Renal cortical epithelial cell (primary cell): ENCODE data around the gene CBX1. TPM values are rescaled to one million over a fixed set of nuclear protein-coding genes. Genes with fewer than 3 reads are reported as not detected.
"Not testable (repeated sequence)": the region's sequence is repeated elsewhere in the genome, so short reads cannot be mapped to it uniquely, and the experiment has no call there.

Experiments
- DNase-seq: peaks from one replicate; pipeline ENCODE4 v3.0.0-alpha.2; 2011; ENCODE audit warnings: low read depth
- total RNA-seq: library from RNA; depleted of rRNA; stranded (reverse); fragments of >200 nt; gene quantifications from 2 replicates; pipeline ENCODE4 v1.2.3, GENCODE V29; 2014

The CBX1 gene
- total RNA-seq, 1 donor from 2014 or later: 88.3 TPM

DNA sequence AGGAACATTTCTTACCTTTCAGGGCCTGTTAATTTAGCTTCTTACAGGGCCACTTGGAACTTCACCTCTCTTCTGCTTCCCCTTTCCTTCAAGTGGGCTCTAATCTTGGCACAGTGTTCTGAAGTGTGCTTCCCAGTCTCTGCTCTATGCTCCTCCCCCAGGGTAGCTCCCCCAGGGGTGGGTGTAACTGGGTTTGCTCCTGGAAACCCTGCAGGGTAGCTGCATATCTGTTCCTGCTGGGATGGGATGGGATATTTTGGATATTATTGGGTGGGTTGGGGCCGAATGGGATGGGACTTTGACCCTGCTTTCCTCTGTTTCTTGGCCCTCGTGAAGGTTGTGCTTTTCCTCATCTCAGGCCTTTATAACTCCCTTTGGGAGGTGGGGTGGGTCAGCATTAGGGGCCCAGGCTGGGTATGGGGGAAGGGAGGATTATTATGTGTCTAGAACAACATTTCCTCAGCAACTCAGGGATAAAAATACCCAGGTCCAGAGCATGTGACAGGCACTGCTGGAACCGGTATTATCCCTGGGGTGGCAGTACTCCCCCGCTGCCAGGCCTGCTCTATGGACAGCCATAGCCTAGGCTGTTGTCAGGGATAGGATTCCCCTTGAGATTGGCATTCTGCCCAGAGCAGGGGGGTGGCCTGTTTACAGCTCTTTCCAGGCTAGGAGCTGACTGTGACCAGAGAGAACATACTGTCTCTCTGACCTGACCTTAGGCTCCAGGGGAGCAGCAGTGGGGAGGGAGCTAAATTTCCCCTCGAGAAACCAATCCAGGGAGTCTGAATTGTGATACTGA is 48.1 kb downstream of the CBX1 start:
- DNase-seq: peak; percentile 72

DNA sequence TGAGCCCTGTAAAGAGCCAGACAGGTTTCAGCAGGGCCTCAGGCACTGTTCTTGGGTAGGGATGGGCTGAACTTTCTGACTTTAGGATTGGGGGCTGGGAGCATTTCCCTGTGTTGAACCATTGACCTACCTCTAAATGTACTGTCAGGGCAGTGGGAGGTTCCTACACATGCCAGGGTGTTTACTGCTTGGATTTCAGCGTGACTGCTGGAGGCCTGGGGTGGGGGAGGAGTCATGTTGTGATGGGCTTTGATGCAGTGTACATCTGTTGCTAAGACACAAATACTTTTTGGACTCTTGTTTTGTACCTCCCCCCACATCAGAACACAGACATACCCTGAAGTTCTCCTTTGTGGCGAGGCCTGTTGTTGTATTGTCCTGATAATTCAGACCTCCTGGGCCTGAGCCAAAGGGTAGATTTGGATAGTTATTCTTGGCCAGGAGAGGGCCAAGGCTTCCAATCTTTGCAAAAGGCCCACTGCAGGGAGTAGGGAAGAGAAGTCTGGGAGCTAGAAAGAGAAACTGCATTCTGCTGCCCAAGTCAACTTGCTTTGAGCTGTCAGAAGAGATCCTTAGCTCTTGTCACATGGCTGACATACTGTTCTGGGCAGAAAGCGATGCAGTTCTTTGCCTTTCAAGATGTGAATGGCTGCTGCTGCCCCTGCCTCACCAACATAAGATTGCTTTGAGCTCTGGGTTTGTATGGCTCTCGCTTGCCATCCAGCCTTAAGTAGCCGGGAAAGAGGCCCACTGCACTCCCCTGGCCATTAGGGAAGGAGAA is 49.4 kb downstream of the CBX1 start:
- peak; percentile 89 for DNase-seq

DNA sequence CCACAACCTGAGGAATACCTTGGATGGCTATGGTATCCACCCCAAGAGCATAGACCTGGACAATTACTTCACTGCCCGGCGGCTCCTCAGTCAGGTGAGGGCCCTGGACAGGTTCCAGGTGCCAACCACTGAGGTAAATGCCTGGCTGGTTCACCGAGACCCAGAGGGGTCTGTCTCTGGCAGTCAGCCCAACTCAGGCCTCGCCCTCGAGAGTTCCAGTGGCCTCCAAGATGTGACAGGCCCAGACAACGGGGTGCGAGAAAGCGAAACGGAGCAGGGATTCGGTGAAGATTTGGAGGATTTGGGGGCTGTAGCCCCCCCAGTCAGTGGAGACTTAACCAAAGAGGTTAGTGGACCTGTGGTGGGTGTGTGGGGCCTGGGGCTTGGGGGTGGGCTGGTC is 50.0 kb downstream of the CBX1 start:
- DNase-seq: no peak

DNA sequence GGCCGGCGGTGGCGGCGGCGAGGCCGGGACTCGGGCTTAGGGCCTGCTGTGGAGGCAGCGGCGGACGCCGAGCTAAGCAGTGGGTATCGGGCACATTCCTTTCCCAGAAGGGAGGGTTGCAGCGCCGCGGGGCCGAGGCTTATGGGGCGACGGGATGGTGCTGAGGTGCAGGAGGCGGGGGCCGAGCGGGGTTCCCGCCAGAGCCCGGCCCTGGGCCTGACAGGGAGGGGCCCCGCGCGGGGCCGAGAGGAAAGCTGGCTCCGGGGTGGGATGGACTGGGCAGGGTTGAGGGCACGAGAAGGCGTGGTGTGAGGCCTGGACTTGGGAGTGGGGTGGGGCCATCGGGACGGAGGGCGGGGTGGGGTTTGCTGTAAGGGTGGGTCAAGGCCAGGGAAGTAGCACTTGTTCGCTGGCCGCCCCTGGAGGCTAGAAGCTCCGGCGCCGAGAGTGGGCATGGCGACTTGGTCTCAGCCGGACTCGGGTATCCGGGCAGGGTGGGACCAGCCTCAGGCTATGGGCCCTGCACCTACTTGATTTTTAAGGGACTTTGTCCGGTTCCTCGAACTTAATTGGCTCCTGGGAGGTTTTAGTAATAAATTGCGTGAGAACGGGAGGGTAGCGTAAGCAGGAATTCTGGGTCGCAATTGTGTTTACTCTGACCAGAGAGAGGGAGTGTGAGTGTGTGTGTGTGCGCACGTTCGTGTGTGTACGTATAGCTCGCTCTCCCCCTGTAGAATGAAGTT is 52.7 kb downstream of the CBX1 start:
- peak; percentile 83 for DNase-seq

DNA sequence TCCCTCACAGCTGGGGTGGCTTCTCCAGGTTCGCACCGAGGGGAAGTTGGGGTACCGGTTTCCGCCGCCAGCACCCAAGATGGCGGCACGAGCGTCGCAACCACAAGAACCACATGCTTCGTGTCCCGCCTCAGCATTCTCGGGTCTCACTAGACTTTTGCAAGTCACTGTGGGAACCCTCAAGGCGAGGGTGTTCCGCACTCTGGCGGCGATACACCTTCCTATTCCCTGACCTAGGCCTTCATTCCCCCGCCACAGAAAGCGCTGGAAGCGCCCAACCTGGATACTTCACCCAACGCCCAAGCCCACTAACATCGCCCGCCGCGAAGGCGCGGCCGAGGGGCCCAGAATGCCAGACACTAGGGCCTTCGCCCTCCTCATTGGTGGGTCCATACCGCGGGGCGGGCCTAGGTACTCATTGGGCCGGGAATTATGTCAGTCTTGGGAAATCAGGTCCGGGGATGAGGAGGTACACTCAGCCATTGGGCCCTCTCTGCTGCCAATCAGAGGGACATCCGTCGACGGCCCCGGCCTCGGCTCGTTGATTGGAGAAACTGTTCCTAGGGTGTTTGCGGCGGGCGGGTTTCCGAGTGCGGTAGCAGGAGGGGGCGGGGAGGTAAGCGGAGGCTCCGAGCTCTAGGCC is 53.4 kb downstream of the CBX1 start, which contains the start of gene NFE2L1:
Gene NFE2L1, plus strand, starts transcription at position 619 of the 643 bp plus-strand sequence. CDS start 2,760 bp downstream, outside the sequence.
- peak; percentile 98 for DNase-seq

DNA sequence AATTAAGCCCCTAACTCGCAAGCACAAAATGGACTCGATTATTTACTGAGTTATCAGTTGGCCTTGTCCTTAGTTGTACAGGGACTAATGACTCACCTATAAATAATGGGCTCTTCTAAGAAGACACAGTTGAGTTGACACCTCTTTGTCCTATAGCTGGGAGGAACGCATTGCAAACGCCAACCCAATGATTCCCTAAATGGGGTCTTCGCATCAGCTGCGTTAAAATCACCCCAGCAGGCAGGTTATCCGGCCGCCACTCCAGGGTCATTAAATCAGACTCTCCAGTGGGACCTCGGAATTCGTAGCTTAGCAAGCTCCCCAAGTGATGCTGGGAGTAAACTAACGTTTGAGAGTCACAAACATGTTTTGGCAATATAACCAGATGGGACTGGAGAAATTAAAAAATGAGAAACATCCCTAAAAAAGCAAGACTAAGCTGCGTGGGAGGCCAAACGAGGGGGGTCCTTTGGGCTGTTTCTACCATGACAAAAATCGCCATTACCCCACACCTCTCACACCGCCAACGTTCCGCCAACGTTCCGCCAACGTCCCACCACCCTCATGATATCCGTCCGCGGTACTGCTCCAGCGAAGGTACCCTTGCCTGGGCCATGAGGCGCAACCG is 54.1 kb downstream of the CBX1 start:
- no peak for DNase-seq

DNA sequence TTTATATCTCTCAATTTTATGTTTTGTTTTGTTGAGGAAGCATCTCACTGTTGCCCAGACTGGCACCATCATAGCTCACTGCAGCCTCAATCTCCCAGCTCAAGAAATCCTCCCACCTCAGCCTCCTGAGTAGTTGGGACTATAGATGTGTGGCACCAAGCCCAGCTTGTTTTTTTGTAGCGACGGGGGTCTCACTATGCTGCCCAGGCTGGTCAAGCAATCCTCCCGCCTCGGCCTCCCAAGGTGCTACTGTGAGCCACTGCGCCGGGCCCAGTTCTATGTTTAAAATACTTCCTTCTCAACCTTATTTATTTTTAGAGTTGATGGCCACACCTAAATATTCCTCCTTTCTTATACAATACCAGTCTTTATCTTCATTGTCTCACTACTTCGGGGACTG is 55.0 kb downstream of the CBX1 start:
- DNase-seq: no peak

DNA sequence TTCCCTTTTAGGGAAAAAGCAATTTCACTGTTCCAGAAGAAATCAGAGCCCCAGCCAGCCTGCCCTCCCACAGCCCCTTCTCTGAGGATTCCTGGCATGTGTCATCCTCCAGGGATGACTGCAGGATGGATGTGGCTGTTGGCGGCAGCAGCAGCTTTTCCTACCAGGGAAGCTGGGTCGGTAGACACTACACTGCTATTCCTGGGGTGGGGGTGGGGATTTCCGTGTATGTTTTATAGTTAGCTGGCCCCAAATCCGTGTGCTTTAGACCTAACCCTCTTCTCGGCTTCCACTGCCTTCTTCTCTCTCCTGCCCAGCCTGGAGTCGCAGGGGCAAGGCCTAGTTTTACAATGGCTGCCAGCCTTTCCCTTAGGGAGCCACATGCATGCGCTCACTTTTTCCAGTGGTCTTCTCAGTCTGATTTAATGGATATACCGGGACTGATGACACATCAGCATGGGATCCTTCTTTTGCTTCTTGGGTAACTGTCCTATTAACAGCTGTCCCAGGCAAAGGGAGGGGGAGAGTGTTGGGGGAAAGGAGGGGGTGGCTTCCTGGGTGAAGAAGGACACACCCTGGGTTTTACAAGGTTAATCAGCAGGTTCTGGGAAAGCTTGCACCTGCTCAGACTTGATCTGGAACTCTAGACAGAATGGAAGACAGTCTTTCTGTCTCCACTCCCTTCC is 55.8 kb downstream of the CBX1 start:
- DNase-seq: no peak

DNA sequence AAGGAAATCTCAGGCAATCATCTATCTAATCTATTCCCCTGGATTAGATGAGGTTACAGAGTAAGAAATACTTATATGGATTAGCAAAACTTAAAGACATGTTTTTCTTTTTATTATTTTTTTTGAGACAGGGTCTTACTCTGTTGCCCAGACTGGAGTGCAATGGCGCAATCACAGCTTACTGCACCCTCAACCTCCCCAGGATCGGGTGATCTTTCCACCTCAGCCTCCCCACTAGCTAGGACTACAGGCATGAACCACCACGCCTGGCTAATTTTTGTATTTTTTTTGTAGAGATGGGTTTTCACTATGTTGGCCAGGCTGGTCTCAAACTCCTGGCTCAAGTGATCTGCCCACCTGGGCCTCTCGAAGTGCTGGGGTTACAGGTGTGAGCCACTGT is 56.4 kb downstream of the CBX1 start:
- DNase-seq: no peak

DNA sequence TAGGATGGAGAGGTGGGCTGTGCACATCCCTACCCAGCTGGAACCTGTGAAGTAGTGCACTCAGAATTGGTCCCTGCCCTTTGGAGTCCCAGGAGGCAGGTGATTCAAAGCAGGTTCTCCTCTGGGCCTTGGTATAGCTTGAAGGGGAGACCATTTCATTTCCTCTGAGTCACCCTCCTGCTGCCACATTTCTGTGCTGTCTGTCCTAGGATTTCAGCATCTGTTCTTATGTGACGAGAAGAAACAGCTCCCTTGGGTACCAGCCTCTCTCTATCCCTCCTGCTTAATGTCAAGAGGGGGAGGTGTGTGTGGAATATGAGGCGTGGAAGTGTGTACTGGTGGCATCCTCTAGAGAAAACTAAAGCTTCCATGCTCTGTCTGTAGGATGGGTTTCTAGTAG is 58.1 kb downstream of the CBX1 start:
- DNase-seq: no peak

DNA sequence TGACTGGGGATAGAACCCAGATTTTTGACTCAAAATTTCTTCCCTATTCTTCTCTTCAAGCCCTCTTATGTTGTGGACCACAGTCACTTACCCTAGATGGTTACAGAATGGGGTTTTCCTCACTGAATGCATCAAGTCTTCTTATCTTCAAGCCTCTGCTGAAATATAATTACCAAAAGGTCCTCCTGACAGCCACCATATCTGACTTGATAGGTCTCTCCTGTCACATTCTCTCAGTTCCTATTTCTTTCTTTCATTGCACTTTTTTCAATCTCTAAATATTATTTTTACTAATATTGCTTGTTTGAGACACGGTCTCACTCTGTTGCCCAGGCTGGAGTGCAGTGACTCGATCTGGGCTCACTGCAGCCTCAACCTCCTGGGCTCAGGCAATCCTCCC is 62.6 kb downstream of the CBX1 start:
- no peak for DNase-seq

DNA sequence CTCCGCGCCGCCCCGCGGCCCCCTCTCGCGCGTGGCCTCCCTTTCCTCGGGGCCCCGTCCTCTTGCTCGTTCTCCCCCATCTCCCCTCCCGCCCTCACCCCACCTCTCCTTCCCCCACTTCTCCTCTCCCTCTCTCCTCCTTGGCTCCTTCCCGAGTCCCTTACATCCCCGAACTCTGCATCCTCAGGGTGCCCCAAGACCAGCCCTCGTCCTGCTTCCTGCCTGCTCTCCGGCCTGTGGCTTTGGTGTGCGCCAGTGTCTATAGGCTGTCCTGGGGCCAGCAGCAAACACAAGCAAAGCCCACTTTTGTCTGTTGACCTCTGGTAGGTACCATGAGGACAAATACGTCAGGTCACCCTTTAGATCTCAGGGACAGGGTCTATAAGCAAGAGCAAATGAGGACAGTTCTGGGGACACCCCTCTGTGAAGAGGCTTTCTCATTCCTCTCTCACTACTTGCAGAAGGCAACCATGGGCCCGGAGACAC is 63.4 kb downstream of the CBX1 start:
- DNase-seq: no peak

DNA sequence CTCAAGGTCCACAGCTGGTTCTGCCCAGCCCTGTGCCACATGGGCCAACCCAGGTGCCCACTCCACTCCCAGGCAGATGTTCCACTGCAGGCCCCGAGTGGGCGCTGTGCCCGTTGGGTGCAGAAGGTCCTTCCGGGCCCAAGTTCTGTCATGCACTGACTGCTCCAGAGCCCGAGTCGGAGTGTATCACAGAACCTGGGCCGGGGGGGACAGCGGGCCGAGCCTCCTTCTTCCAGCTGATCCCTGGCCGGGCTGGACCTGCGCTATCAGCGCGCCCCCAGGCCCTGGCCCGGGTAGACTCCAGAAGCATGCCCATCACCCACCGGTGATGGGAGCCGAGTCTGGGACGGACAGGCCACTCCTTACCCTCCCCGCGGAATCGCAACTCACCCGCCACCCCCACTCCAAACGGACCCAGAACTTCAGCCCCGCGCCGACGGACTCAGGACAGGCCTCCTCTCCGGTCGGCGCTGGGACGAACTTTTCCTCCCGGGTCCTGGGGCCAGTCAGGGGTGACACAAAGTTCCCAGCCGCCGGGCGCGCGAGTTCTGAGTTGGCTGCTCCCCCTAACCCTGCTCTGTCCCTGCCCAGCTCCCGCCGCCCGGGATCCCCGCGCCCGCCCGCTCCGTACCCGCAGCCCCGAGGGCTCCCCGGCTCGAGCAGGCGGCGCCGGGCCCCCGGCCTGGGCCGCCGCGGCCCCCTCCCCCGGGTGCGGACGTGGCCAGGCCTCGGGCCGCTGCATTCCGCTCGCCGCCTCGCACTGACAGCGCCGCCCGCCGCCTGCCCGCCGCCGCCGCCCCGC is 64.0 kb downstream of the CBX1 start, which contains the start of gene COPZ2:
Gene COPZ2, minus strand, starts transcription at position 762 of the 802 bp plus-strand sequence. Its CDS starts 20 bp downstream, at position 742.
- no peak for DNase-seq

DNA sequence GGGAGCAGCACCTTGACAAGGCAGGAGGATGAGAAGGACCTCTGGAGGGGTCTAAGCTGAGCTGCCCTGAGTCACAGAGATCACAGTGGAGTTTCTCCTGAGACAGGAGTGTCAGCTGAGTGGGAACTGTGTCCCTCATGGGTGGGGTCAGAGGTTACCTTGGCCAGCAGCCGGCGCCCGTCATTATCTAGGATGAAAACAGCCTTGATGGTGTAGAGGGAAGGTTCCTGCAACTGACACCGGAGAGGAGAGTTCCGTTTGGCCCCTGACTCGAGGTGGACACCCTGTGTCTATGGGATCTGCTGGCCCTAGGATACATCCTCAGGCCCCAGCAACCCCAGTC is 64.6 kb downstream of the CBX1 start:
- no peak for DNase-seq

DNA sequence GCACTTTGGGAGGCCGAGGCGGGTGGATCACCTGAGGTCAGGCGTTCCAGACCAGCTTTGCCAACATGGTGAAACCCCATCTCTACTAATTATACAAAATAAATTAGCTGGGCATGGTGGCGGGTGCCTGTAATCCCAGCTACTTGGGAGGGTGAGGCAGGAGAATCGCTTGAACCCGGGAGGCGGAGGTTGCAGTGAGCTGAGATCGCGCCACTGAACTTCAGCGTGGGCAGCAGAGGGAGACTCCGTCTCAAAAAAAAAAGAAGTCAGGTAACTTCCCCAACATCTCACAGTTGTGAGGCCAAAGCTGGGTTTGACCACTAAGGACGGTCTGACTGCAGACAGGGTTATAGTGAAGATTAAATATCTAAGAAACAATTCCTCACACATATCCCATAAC is 66.5 kb downstream of the CBX1 start:
- not testable (repeated sequence) for DNase-seq

DNA sequence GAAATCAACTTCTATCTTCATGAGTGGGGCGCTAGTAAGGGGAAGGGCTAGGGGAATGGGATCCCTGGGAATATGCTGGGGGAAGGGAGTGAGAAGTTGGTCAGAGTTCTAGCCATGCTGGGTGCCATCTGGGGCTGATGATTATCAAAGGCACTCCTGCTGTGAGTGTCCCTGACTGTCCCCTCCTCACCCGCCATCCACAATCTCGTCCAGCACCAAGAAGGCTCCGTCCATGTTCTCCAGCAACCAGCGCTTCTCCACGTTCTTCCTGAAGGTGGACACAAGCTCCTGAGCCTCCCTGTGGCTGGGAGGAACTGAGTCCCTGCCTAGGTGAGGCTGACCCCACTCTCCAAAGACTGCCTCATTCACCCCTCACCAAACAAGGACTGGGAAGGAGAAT is 69.3 kb downstream of the CBX1 start:
- DNase-seq: no peak

DNA sequence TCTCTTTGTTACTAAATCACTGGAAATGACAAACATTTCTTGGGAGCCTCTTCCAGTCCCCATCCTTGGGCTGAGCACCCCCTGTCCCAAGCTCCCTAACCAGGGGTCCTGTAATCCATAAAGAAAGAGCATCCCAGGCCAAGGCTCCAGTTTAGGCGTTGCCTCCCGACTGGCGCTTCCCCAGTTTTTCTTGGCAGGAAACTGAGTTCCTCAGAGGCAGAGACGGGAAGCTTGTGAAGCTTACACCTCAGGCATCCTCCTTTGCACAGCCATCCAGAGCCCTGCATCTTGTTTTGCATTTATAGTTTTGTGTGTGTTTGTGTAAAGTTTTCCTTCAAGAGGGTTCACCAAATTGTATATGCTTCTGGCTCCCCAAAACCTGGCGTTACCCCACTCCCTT is 70.7 kb downstream of the CBX1 start:
- DNase-seq: no peak

DNA sequence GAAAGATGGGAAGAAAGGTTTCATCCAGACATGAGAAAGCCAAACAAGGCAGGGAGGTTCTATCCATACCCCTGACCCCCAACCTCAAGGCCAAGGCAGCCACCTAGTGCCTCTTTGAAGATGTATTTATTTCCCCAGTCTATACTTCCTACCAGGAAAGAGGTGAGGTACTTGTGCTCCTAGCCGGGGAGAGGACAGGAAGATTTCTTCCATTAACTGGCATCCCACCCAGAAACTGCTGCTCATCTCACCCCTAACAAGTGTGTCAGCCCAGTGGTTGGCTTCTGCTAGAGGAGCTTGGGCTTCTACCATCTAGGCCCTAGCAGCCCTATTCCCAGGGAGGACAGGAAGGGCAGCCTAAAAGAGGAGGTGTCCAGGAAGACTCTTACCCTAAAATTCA is 72.5 kb downstream of the CBX1 start:
- DNase-seq: no peak

DNA sequence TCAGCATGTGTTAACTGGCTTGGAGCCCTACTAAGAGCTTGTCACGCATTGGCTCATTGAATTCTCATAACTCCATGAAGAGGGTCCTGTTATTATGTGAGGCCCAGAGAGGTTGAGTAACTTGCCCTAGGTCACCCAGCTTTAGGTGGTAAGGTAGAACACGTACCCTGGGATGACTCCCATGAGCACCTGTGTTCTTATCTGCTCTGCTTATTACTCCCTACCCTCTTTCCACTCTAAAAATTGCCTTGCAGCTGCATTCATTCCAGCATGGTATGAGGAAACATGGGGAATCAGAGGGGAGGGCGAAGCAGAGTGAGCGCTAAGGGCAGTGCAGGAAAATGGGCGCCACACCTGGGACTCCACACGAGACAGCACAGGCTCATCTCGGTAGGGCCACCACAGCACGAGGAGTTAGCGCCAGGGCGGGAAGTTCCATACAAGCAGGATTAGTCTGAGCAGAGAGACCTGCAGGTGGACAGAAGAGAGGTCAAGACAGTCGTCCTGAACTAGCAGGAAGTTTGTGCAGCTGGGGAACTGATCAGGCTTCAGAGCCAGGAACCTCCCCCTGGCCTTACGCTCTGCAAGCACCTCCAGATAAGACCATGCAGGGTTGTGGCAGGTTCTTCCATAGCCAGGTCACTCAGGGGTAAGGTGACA is 73.8 kb downstream of the CBX1 start:
- DNase-seq: no peak
